ENCODE measurements around the gene SDF2L1. TPM values are rescaled to one million over a fixed set of nuclear protein-coding genes. Genes with fewer than 3 reads are reported as not detected.

SDF2L1 gene
- polyA plus RNA-seq, 3 donors from 2014 or later, result 119 to 227 (median 178) TPM

Other genes with a start within 250 kb of the SDF2L1 start
- under 1 TPM in 2 of 3 donors, not detected in 1; 0.36 to 0.41 TPM for gene HIC2, start 224.9 kb upstream of the SDF2L1 start, polyA plus RNA-seq
- gene TMEM191C, start 174.9 kb upstream of the SDF2L1 start, polyA plus RNA-seq, result 1 to 10 TPM; 1.7 to 2.5 (median 1.8) TPM
- gene RIMBP3C, start 90.8 kb upstream of the SDF2L1 start, polyA plus RNA-seq, result under 1 TPM in 2 of 3 donors, not detected in 1; 0.16 to 0.53 TPM
- gene UBE2L3, start 74.6 kb upstream of the SDF2L1 start, polyA plus RNA-seq, result 100 to 1,000 TPM; 110 to 133 (median 115) TPM
- gene YDJC, start 12.3 kb upstream of the SDF2L1 start, polyA plus RNA-seq, result 10 to 100 TPM; 46.7 to 61.7 (median 47.7) TPM
- under 1 TPM in 1 of 3 donors, not detected in 2; 0.13 TPM for gene CCDC116, start 9.5 kb upstream of the SDF2L1 start, polyA plus RNA-seq
- 10 to 100 TPM; 13.9 to 54.6 (median 14.5) TPM for gene PPIL2, start 23.7 kb downstream of the SDF2L1 start, polyA plus RNA-seq
- 100 to 1,000 TPM in 2 of 3 donors, 10 to 100 TPM in 1; 72.9 to 100 (median 100) TPM for gene YPEL1, start 93.5 kb downstream of the SDF2L1 start, polyA plus RNA-seq
- 100 to 1,000 TPM; 151 to 168 (median 162) TPM for gene MAPK1, start 225.3 kb downstream of the SDF2L1 start, polyA plus RNA-seq

All from immature natural killer cell (primary cell).